Endothelial cell (in vitro differentiated cells): ENCODE results near the gene ZC3H12C. TPM values are rescaled to one million over a fixed set of nuclear protein-coding genes. Genes with fewer than 3 reads are reported as not detected.

Experiments
- DNase-seq: peaks from one replicate; pipeline ENCODE4 v3.0.0; 2021; ENCODE audit warnings: low spot score
- H3K27ac Mint-ChIP-seq: one replicate; pipeline ENCODE4 v1.8.0; 2021; ENCODE audit warnings: mixed read lengths, inconsistent platforms; ENCODE audit not compliant: unreplicated experiment
- H3K27me3 Mint-ChIP-seq: one replicate; pipeline ENCODE4 v1.8.0; 2021; ENCODE audit warnings: mild to moderate bottlenecking, moderate library complexity, mixed read lengths, inconsistent platforms; ENCODE audit not compliant: unreplicated experiment
- H3K36me3 Mint-ChIP-seq: one replicate; pipeline ENCODE4 v1.8.0; 2021; ENCODE audit warnings: mild to moderate bottlenecking, low read depth, mixed read lengths, inconsistent platforms; ENCODE audit not compliant: unreplicated experiment
- H3K4me1 Mint-ChIP-seq: one replicate; pipeline ENCODE4 v1.8.0; 2021; ENCODE audit warnings: mild to moderate bottlenecking, mixed read lengths, inconsistent platforms; ENCODE audit not compliant: unreplicated experiment
- H3K4me3 Mint-ChIP-seq: one replicate; pipeline ENCODE4 v1.8.0; 2021; ENCODE audit warnings: mild to moderate bottlenecking, mixed read lengths, inconsistent platforms; ENCODE audit not compliant: unreplicated experiment
- H3K9me3 Mint-ChIP-seq: one replicate; pipeline ENCODE4 v1.8.0; 2021; ENCODE audit warnings: mixed read lengths, inconsistent platforms; ENCODE audit not compliant: unreplicated experiment
- long read RNA-seq: library from polyadenylated mRNA; unstranded; transcript quantifications from one replicate; pipeline ENCODE4 v2.0.0, GENCODE V29; 2020; ENCODE audit not compliant: unreplicated experiment
- total RNA-seq: library from RNA; stranded (reverse); fragmentation: NEBNext Ultra II Directional; extraction: Animal tissue kit (Norgen Biotek cat#: 25700); gene quantifications from one replicate; pipeline ENCODE4 v1.2.1, GENCODE V29; 2021; ENCODE audit not compliant: unreplicated experiment
- TF ChIP-seq, protein P1 (sequence below): fragments of 200-600 bp; sonication (generic); IDR thresholded peaks from one replicate; pipeline ENCODE4 v1.5.0; 2021; ENCODE audit warnings: antibody characterized with exemption; ENCODE audit not compliant: unreplicated experiment

Gene ZC3H12C
- total RNA-seq: 6.4 TPM
- long read RNA-seq: 0 reads

DNA sequence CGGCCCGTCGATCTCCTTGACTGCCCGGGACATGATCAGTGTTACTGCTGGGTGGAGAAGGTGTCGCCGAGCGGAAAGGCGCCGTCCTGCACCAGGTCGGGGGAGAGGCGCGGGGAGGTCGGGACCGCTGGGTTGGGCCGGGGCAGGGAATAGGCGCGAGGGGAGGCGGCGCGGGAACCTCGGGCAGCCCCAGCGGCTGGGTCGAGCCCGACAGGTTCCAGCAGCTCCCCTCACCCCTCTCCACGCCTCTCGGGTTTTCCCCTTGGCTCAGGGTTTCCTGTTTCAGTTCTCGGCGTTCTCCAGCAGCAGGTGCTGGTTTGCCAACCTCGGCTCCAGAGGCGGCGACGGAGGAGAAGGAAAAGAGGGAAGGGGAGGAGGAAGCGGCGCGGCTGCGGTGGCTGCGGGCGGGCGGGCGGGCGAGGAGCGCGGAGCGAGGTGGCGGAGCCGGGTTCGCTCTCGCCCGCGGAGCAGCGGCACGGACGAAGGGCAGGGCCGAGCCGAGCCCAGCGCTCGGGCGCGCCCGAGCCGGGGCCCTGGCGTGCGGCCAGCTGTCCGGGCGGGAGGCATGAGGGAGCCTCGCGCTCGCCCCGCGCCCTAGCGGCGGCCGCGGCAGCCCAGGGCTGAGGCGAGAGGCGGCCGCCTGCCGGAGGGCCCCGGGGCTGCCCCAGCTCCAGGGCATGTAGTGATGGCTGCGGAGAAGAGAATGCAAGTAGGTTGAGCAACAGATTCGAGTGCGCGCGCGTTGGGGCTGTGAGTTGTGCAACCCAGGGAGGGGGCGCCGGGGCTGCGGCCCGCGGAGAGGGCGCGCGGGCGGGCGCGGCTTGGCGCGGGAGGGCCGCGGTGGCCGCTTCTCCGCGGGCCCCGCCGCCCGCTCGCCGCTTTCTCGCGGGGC, at the start of gene ZC3H12C:
Gene ZC3H12C, plus strand, starts transcription at position 878 of the 892 bp plus-strand sequence. CDS start 20 bp downstream, outside the sequence.
- no peaks in the 10 kb centered on the region for H3K9me3 Mint-ChIP-seq
- TF ChIP-seq, protein P1, sequence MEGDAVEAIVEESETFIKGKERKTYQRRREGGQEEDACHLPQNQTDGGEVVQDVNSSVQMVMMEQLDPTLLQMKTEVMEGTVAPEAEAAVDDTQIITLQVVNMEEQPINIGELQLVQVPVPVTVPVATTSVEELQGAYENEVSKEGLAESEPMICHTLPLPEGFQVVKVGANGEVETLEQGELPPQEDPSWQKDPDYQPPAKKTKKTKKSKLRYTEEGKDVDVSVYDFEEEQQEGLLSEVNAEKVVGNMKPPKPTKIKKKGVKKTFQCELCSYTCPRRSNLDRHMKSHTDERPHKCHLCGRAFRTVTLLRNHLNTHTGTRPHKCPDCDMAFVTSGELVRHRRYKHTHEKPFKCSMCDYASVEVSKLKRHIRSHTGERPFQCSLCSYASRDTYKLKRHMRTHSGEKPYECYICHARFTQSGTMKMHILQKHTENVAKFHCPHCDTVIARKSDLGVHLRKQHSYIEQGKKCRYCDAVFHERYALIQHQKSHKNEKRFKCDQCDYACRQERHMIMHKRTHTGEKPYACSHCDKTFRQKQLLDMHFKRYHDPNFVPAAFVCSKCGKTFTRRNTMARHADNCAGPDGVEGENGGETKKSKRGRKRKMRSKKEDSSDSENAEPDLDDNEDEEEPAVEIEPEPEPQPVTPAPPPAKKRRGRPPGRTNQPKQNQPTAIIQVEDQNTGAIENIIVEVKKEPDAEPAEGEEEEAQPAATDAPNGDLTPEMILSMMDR: no peak
- peak within 1 kb of the TSS; percentile 79 for H3K27ac Mint-ChIP-seq
- DNase-seq: peak; percentile 77
- peak within 1 kb of the TSS; percentile 95 for H3K4me3 Mint-ChIP-seq
- H3K4me1 Mint-ChIP-seq: peaks cover 9% of the 10 kb centered on the region
- H3K36me3 Mint-ChIP-seq: no peaks in the 10 kb centered on the region
- peaks cover 16% of the 10 kb centered on the region for H3K27me3 Mint-ChIP-seq

DNA sequence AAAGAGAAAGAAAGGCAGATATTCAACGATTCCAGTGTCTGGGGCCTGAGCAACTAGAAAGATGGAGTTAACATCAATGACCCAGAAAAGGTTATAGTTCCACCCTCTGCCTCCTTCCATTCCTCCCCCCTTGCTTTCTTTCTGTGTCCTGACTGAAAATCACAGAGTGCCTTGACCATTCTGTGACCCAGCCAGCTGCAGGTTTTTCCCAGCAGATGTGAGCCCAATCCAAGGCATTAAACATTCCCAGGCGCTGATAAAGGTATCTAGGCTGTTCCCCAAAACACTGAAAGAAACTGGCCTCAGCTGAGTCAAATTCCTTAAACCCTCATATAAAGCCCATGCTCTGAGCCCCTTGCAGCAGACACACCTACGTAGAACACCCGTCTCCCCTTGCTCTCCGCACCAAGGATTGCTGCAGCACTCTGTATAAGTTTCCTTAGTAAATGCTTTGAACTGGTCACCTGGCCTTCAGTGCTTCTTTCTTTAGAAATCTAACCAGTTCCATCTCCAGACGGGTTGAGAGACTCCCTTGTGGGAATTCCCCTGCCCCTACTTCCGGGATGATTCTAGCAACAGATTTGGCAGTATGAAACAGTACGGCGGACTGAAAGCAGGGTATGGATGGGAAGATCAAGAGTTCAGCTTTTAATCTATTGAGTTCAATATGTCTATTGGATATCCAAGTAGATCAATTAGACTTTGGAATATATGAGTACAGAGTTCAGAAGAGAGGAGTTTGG, 48.8 kb upstream of the ZC3H12C start:
- no peaks in the 10 kb centered on the region for H3K4me1 Mint-ChIP-seq
- TF ChIP-seq, protein P1: no peak
- no peak overlapping the region for H3K27ac Mint-ChIP-seq
- no peaks in the 10 kb centered on the region for H3K9me3 Mint-ChIP-seq
- DNase-seq: no peak
- H3K27me3 Mint-ChIP-seq: no peaks in the 10 kb centered on the region
- H3K36me3 Mint-ChIP-seq: no peaks in the 10 kb centered on the region
- no peak overlapping the region for H3K4me3 Mint-ChIP-seq

DNA sequence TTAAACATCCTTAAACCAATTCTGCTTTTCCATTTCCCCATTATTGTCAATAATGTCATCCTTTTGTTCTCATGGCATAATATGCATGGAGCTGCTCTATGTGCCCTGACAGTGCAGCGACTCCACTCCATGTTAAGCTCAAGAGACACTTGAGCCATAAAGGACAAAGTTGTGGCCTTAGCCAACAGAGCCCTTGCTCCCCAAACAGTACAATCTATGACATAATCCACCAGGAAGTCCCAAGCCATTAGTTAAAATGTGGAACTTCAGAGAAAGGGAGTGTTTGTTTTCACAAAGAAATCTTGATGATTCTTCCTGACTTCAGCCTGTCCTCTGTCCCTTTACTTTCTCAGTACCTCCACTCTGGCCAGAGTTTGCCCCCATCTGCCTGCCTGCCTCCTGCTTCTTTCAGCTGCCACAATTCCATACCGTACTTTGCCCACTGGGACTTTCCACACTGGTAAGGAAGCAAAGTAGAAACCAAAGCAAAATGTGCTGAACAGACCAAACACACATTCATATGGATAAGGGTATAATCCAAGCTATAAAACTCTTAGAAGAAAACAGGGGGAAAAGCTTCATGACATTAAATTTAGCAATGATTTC, 46.3 kb upstream of the ZC3H12C start:
- no peak for DNase-seq
- no peaks in the 10 kb centered on the region for H3K27me3 Mint-ChIP-seq

DNA sequence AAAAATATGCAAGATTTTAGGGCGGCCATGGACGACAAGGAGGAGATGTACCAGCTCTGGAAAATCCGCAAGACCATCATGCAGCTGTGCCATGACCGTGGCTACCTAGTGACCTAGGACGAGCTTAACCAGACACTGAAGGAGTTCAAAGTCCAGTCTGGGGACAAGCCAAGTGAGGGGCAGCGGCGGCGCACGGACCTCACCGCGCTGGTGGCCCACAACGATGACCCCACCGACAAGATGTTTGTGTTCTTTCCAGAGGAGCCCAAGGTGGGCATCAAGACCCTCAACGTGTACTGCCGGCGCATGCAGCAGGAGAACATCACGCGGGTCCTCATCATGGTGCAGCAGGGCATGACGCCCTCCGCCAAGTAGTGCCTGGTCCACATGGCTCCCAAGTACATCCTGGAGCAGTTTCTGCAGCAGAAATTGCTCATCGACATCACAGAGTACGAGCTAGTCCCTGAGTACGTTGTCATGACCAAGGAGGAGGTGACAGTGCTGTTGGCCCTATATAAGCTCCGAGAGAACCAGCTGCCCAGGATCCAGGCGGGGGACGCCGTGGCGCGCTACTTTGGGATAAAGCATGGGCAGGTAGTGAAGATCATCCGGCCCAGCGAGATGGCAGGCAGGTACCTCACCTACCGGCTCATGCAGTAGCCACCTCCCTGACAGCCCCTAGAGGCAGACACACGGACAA, 43.5 kb upstream of the ZC3H12C start:
- peaks cover 5% of the 10 kb centered on the region for H3K9me3 Mint-ChIP-seq
- H3K27ac Mint-ChIP-seq: no peak overlapping the region
- H3K27me3 Mint-ChIP-seq: peaks cover 1% of the 10 kb centered on the region
- peaks cover 7% of the 10 kb centered on the region for H3K36me3 Mint-ChIP-seq
- TF ChIP-seq, protein P1: no peak
- DNase-seq: no peak
- no peaks in the 10 kb centered on the region for H3K4me1 Mint-ChIP-seq
- H3K4me3 Mint-ChIP-seq: no peak overlapping the region

More for the DNA sequence above, 46.3 kb upstream of the ZC3H12C start:
- TF ChIP-seq, protein P1: no peak
- Mint-ChIP-seq H3K27ac (no peak overlapping the region), H3K4me3 (no peak overlapping the region), H3K9me3 (no peaks in the 10 kb centered on the region), H3K4me1 (no peaks in the 10 kb centered on the region), H3K36me3 (no peaks in the 10 kb centered on the region)
